Measurements from ENCODE around the gene NCEH1.
"Not testable (repeated sequence)": the region's sequence is repeated elsewhere in the genome, so short reads cannot be mapped to it uniquely, and the experiment has no call there.

Gene NCEH1

GRCh38 chr3:172705170-172705569 lies 5.7 kb downstream of the NCEH1 start:
- DNase-seq: no peak

GRCh38 chr3:172704001-172704400 lies 6.9 kb downstream of the NCEH1 start:
- DNase-seq: no peak

- not testable (repeated sequence) for DNase-seq
These were observed 8.1 kb downstream of the NCEH1 start for GRCh38 chr3:172702731-172703130.

GRCh38 chr3:172702256-172702655 lies 8.6 kb downstream of the NCEH1 start:
- DNase-seq: no peak

GRCh38 chr3:172701751-172702150 lies 9.1 kb downstream of the NCEH1 start:
- no peak for DNase-seq

- DNase-seq: no peak
These were observed 9.9 kb downstream of the NCEH1 start for GRCh38 chr3:172700936-172701455.

- DNase-seq: no peak
These were observed 10.6 kb downstream of the NCEH1 start for GRCh38 chr3:172700256-172700655.

GRCh38 chr3:172699031-172699430 lies 11.8 kb downstream of the NCEH1 start:
- no peak for DNase-seq

GRCh38 chr3:172698631-172699030 lies 12.2 kb downstream of the NCEH1 start:
- no peak for DNase-seq

- DNase-seq: no peak
These were observed 13.3 kb downstream of the NCEH1 start for GRCh38 chr3:172697558-172697957.

- DNase-seq: no peak
These were observed 14.5 kb downstream of the NCEH1 start for GRCh38 chr3:172696357-172696756.

- DNase-seq: no peak
These were observed 16.2 kb downstream of the NCEH1 start for GRCh38 chr3:172694573-172695246.

- DNase-seq: no peak
These were observed 18.0 kb downstream of the NCEH1 start for GRCh38 chr3:172692751-172693338.

- no peak for DNase-seq
These were observed 19.9 kb downstream of the NCEH1 start for GRCh38 chr3:172690936-172691335.

GRCh38 chr3:172688588-172688987 lies 22.3 kb downstream of the NCEH1 start:
- no peak for DNase-seq

- DNase-seq: no peak
These were observed 23.4 kb downstream of the NCEH1 start for GRCh38 chr3:172687501-172687900.

- no peak for DNase-seq
These were observed 25.3 kb downstream of the NCEH1 start for GRCh38 chr3:172685331-172686214.

- no peak for DNase-seq
These were observed 30.2 kb downstream of the NCEH1 start for GRCh38 chr3:172680684-172681083.

GRCh38 chr3:172679599-172679998 lies 31.3 kb downstream of the NCEH1 start:
- DNase-seq: no peak

GRCh38 chr3:172678068-172678467 lies 32.8 kb downstream of the NCEH1 start:
- no peak for DNase-seq

GRCh38 chr3:172676196-172676922 lies 34.5 kb downstream of the NCEH1 start:
- DNase-seq: no peak

- no peak for DNase-seq
These were observed 35.2 kb downstream of the NCEH1 start for GRCh38 chr3:172675441-172676193.
